Effector CD8-positive, alpha-beta T cell (primary cell): ENCODE measurements around the gene NUP214.
"Not testable (repeated sequence)": the region's sequence is repeated elsewhere in the genome, so short reads cannot be mapped to it uniquely, and the experiment has no call there.

ENCODE experiments used
- DNase-seq: peaks from one replicate; lab custom pipeline; 2025; lab: John Stamatoyannopoulos, UW

The NUP214 gene

DNA sequence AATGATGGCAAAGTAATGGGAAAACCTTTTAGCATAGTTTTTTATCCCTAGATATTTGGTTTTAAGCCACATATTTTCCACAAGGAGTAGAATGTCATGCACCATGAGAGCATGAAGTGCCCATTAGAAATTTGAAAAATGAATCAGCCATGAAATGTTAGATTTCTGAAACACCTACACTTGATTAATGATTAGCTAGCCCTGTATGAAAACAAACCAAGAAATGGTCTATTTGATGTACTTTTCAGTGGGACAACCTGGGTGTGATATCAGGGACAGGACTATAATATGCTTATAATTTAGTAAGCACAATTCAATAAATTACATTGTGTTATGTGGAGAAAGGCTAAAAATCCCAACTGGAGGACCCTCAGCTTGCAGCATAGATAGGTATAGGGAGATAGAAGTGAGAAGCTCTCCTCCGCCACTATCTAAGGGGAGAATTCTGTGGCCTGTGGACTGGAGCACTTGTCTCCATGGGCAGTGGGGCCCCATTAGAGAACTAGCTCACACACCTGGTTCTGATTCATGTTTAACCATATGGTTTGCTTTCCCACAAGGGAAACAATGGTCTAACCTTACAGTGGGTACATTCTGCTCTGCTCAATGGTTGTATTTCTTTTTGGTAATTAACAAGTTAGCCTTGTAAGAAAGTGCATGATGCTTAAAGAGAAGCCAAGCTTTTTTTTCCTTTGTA, 35.2 kb downstream of the NUP214 start:
- DNase-seq: no peak

DNA sequence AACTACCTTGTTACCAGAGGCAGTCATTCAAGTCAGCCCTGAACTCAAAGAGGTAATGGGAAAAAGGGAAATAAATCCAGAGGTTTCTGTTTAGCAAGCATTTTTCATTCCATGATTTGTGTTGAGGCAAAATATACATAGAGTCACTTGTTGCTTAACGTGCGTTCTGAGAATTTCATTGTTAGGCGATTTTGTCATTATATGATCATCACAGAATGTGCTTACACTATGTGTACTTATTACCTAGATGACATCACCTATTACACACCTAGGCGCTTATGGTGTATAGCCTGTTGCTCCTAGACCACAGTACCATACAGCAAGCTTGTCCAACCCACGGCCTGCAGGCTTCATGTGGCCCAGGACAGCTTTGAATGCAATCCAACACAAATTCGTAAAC, 36.2 kb downstream of the NUP214 start:
- no peak for DNase-seq

DNA sequence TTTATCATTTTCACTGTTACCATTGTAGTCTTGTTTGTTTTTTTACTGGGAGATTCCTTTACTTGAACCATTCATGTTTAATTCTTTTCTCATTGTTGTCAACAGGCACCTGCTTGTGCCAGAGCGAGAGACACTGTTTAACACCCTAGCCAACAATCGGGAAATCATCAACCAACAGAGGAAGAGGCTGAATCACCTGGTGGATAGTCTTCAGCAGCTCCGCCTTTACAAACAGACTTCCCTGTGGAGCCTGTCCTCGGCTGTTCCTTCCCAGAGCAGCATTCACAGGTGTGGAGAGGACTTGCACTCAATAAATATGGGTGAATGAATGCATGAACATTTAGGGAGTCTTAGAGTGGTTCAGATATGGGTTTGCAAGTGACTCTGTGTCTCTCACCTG, 37.5 kb downstream of the NUP214 start:
- DNase-seq: no peak

DNA sequence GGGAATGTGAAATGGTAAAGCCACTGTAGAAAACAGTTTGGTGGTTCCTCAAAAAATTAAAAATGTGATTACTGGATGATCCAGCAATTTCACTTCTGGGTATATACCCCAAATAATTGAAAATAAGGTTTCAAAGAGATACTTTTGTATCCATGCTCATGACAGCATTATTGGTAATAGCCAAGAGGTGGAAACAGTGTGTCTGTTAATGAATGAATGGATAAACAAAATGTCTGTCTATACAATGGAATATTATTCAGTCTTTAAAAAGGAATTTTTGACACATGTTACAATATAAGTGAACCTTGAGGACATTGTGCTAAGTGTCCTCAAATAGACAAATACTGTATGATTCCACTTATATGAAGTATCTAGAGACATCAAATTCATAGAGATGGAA, 40.1 kb downstream of the NUP214 start:
- no peak for DNase-seq

DNA sequence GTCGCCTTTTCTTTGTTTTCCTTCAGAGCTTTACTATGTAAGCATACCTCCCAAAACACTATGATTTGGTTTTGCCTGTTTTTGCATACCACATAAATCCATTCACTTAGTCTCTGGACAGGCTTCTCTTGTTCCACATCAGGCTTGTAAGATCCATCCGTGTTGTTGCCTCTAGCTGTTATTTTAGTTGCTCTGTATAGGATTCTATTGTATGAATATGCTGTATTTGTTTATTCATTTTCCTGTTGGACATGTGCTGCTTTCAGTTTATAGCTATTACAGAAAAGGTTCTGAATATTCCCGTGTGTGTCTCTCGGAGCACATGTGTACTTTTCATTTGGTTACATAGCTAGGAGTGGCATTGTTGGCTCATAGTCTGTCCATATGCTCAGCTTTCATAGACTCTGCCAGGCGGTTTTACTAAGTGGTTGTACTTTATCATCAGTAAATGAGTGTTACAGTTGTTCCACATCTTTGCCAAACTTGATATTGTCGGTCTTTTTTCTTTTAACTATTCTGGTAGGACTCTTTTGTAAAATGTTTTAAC, 41.8 kb downstream of the NUP214 start:
- no peak for DNase-seq

DNA sequence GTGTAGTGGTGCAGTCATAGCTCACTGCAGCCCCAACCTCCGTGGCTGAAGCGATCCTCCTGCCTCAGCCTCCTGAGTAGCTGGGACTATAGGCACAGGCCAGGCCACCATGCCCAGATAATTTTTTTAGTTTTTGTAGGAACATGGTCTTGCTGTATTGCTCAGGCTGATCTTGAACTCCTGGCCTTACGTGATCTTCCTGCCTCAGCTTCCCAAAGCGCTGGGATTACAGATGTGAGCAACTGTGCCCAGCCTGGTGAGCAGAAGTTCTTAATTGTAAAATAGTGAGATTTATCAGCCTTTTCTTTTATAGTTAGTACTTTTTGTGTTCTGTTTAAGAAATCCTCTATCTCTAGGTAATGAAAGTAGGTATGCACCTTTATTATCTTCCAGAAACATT, 42.5 kb downstream of the NUP214 start:
- no peak for DNase-seq

DNA sequence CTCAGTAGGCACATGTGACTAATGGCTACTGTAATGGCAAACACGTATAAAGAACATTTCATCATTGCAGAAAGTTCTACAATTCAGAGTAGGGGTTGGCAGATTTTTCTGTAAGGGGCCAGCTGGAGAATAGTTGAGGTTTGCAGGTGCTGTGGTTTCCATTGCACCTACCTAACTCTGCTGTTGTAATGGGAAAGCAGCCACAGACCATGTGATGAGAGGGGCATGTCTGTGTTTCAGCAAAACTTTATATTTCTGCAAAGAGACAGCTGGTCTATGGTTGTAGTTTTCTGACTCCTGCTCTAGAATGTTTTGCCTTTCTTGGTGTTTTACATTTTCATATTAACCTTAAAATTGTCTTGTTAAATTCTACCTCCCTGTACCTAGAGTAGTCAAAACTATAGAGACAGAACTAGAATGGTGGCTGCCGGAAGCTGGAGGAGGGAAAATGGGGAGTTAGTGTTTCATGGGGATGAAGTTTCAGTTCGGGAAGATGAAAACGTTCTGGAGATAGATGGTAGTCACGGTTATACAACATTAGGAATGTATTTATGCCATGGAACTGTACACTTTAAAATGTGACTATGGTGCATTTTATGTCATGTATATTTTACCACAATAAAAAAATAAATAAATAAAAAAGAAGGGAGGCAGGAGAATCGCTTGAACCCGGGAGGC, 44.3 kb downstream of the NUP214 start:
- no peak for DNase-seq

DNA sequence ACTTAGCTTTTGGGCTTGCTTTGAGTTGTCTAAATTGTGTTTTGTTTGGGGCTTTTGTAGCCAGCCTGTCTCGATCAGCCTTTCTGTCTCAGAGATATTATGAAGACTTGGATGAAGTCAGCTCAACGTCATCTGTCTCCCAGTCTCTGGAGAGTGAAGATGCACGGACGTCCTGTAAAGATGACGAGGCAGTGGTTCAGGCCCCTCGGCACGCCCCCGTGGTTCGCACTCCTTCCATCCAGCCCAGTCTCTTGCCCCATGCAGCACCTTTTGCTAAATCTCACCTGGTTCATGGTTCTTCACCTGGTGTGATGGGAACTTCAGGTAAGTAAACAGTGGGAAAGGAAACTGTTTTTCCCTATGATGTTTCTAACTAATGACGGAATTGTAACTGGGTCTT, 48.6 kb downstream of the NUP214 start:
- no peak for DNase-seq

DNA sequence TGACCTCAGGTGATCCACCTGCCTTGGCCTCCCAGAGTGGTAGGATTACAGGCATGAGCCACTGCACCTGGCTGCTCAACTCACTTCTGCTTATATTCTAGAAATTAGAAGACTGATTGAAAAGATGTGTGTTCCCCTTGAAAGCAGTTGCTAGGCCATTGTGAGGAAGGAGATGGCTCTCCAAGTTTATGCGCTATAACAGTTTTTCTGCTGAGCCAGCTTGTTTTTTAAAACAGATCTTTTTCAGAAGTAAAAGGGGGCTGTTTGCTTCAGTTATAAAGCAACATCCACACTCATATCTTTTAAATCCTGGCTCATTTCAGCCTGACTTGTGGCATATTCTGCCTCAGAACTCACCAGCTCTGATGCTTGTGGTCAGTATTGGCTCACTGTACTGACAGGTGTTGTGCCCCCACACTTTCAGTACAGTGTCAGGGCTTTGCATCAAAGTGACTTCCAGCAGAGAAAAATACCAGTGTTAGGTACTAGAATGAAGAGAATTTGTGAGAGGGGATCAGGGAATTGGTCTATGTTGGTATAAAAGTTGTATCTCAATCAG, 49.4 kb downstream of the NUP214 start:
- DNase-seq: no peak

DNA sequence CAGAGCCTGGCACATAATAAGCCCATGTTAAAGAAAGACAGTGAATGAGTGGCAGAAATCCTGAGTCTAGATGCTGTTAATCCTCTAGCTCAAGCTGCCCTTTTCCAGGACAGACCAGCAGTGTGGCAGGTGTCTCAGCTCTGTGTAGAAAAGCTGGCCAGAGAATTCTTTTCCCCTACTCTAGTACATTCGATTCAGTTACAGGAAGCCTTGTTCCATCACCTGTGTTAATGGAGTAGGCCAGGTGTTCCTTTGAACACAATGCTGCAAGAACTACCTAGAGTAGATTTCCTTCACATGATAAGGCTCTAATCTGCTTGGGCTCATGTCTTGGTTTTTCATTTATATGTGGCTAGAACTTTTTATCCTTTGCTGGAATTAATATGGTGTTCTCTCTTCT, 52.5 kb downstream of the NUP214 start:
- no peak for DNase-seq

DNA sequence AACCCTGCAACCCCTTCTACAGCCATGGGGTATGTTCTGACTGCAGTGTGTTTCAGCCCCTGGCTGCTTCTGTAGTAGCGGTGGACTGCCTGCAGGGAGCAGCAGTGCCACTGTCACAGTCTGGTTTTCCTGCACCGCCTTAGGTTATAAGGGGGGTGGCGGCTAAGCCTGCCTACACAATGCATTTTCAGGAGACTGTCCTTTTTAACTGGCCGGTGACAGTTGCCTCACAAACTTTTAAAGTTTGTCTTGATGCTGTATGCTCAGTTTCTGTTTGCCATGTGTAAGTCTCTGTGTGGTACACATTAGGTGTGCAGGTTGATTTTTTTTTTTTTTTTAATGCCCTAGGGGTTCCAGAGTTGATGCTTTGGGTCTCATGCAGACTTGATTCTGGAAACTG, 53.0 kb downstream of the NUP214 start:
- DNase-seq: peak; percentile 57

DNA sequence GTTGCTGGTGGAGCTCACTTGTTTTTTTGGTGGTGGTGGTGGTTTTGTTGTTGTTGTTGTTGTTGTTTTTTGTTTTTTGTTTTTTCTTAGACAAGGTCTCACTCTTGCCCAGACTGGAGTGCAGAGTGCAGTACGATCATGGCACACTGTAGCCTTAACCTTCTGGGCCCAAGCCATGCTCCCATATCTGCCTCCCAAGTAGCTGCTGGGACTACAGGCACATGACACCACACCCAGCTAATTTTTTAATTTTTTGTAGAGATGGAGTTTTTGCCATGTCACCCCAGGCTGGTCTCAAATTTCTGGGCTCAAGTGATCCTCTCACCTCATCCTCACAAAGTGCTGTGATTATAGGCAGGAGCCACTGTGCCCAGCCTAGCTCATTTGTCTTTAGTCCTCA, 53.5 kb downstream of the NUP214 start:
- no peak for DNase-seq

DNA sequence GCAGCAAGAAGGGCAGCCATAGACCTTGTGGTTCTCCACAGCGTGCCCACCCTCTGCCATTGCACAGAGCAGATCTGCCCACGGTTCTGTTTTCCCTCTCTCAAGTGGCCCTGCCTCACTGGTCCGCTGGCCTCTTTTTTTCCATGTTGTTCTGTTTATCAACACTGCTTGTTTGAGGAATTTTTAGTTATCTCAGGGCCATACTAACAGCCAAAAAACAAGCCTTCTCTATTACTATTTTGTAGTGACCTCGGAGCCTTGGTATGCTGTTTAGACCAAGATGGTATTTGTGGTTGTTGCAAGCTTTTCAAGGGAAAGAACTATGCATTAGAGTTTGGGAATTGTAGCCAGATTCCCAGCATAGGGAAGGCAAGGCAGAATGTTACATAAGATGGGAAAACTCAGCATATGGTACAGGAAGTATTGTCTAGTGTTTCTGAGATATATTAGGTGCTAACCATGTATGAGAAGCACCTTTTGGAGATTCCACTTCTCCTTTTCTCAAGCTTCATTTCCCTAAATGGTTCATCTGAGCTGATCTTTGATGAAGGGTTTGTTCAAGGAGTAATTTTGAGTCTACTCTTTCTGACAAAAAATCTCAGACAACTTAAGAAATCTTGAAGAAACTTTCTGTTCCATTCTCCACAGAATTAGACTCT, 54.3 kb downstream of the NUP214 start:
- no peak for DNase-seq

DNA sequence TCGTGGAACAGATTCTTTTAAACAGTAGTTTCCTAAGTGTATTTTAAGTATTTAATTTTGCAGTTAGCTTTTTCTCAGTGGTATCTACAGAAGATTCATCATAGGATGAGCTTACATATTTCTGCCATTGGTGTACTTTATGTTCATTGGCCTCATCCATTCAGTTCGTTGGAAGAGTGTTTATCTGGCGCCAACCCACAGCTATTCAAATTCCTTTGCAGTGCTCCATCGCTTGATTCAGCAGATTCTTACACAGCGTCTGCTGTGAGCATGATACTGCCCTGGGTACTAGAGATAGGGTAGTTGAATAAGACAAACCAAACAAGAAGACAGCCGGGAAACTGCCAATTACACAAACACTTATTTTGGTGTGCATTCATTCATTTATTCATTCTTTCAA, 55.1 kb downstream of the NUP214 start:
- no peak for DNase-seq

DNA sequence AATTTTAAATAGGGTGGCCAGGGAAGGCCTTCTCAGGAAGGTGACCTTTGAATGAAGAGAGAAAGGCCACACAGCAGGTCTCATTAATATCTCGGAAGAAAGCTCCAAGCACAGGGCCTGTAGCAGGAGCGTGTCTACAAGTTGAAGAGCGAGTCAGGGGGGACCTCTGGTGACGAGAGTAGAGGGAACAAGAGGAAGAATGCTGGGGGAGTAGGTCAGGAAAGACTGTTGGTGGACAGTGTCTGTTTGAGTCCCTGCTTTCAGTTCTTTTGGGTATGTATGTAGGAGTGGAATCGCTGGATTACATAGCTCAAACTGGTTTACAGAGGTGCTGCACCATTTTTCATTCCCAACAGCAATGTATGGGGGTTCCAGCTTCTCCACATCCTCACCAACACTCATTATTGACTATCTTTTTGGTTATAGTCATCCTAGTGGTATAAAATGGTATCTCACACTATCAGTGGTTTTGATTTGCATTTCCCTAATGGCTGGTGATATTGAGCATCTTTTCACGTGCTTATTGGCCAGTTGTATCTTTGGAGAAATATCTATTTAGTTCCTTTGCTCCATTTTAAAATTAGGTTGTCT, 55.8 kb downstream of the NUP214 start:
- DNase-seq: no peak

DNA sequence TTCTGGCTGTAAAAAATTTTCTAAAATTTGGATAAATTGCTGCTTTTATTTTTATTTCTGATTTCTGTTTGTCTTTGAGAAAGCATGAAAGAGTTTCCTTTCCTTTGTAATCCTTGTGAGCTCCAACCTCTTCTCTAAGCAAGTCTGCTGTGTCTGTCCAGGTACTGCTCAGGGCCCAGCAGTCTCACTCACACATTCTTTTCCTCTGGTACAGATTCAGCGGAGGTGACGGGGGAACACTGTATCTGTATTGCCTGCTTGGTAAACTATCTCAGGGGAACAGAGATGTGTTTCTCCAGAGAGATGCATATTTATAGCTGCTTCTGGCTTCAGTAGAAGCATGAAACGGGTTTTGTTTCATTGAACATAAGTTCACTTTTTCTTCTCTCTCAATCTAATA, 60.5 kb downstream of the NUP214 start:
- no peak for DNase-seq

DNA sequence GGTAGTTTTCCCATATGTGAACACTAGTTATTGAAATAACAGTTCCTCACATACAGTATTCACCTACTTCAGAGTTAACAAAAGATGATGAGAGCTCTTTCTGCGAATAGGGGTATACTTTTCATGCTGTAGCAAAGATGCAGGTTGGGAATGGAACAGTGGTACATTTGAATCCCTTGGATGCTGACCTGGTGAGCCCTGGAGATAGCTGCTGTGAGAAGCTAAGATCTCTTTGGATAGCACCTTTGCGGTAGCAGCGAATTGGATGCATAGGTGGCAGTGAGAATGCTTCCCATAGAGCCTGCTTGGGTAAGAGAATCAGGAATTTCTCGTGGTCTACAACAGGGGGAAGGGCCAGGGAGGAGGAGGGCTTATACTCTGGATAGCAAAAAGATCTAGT, 61.2 kb downstream of the NUP214 start:
- DNase-seq: no peak

DNA sequence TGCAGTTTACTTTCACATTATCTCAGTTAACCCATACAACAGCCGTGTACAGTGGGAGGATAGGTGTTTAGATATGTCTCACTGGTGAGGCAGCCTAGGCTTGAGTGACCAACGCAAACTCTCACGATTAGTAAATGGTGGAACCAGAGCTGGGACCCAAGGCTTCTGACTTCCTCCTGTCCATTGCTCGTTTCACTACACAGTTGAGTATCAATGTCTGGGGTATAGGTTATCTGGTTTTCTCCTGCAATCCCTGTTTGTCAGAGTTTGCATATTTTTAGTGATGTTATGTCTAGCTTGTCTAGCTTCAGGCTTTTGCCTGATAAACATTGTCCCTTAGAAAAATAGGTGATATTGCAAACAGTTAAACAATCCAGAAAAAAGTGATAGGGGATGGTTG, 62.6 kb downstream of the NUP214 start:
- DNase-seq: no peak

DNA sequence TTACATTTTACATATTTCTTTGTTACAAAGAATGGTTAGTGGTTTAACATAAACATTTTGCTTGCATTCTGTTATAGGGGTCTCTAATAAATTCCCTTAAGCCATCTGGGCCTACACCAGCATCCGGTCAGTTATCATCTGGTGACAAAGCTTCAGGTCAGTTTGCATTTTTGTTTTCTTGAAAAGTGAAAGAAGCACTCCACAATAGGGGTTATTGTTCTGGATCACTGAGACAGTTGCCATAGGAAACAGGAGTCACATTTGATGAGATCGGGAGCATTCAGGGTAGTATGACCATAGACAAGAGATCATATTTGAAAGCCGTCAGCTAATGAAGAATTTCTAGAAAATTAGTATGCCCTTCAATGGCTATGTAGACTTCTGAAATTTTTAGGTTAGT, 63.6 kb downstream of the NUP214 start:
- no peak for DNase-seq

DNA sequence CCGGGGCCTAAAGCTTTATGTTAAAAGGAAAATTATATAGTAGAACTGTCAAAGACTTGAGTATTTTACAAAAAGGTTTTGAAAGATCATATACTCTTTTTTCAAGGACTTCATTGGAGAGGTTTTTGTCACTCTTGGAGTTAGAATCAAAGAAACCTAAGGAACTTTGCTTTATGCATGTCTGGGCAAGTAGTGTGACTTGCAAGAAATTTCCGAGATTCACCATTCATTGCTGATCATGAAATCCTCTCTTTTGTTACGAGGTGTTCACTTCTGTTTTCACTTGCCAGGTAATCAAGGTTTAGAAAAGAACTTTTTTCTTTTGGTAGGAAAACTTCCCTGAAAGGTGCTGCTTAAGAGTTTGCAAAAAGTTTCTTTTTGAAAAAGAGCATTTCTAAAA, 64.8 kb downstream of the NUP214 start:
- DNase-seq: no peak

DNA sequence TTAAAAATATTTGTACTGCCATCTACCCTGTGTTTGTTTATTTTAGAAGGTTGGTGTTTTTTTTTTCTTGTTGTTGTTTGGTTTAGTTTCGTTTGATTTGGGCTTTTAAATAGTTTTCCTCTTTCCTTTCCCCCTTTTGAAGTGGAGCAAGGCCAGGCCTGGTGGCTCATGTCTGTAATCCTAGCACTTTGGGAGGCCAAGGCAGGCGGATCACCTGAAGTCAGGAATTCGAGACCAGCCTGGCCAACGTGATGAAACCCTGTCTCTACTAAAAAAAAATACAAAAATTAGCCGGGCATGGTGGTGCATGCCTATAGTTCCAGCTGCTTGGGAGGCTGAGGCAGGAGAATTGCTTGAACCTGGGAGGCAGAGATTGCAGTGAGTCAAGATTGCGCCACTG, 65.6 kb downstream of the NUP214 start:
- DNase-seq: not testable (repeated sequence)

DNA sequence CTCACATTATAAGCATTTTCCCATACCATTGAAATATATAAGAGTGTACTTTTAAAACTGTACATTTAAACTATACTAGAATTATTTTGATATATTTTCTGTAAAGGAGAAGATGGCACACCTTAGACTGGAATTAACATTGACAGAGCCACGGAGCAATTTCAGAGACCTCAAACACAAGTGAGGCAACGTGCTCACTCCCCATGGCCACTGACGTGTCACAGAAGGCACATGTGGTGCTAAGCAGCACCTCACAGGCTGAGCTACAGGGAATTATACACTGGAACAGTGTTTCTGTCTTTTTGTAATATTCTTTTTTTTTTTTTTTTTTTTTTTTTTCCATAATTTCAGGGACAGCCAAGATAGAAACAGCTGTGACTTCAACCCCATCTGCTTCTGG, 66.5 kb downstream of the NUP214 start:
- DNase-seq: no peak
